Stomach (tissue), 9 donors: ENCODE data around the gene IFRD2. TPM values are rescaled to one million over a fixed set of nuclear protein-coding genes. Genes with fewer than 3 reads are reported as not detected.
A peak's percentile ranks its signal among the peaks of the same experiment; 100 is the strongest.

Source experiments
- DNase-seq, 2 donors: peaks; one replicate each; pipeline versions ENCODE4 v3.0.0 to v3.0.0-alpha.2; 2013 to 2019
- H3K27ac ChIP-seq, 5 donors: fragments of 200-600 bp in 4 of 5; sonication (generic) in 4 of 5; one replicate each; pipeline ENCODE4 v1.5.1; 2013 to 2019; ENCODE audit warnings: mild to moderate bottlenecking in 1 of 5, moderate library complexity in 1 of 5
- H3K27me3 ChIP-seq, 3 donors: fragments of 200-600 bp; sonication (generic); one replicate each; pipeline ENCODE4 v1.5.1; 2017 to 2019; ENCODE audit warnings: mixed run types in 1 of 3
- H3K36me3 ChIP-seq, 4 donors: fragments of 200-600 bp; sonication (generic); 1 replicate in 3 of 4; 2 replicates in 1 of 4; pipeline ENCODE4 v1.5.1; 2016 to 2019
- H3K4me1 ChIP-seq, 4 donors: fragments of 200-600 bp; sonication (generic); one replicate each; pipeline ENCODE4 v1.5.1; 2016 to 2019
- H3K4me3 ChIP-seq, 4 donors: fragments of 200-600 bp; sonication (generic) in 3 of 4; one replicate each; pipeline ENCODE4 v1.5.1; 2016 to 2019; ENCODE audit warnings: mild to moderate bottlenecking in 1 of 4
- H3K9me3 ChIP-seq, 4 donors: fragments of 200-600 bp; sonication (generic); one replicate each; pipeline ENCODE4 v1.5.1; 2016 to 2019
- EP300 ChIP-seq: sonication (generic); formaldehyde crosslinking; IDR thresholded peaks from one replicate; pipeline ENCODE4 v1.6.1; 2017; ENCODE audit warnings: antibody characterized with exemption
- POLR2A ChIP-seq, 4 donors: fragments of 450-650 bp; IDR thresholded peaks; one replicate each; pipeline ENCODE4 v1.6.1; 2016; ENCODE audit warnings: antibody characterized with exemption in 4 of 4, control low read depth in 2 of 4, mild to moderate bottlenecking in 1 of 4, moderate library complexity in 1 of 4
- POLR2AphosphoS5 ChIP-seq, 3 donors: sonication (generic); formaldehyde crosslinking; IDR thresholded peaks; one replicate each; pipeline ENCODE4 v1.6.1; 2016; ENCODE audit warnings: antibody characterized with exemption in 3 of 3
- WGBS, 5 donors: extraction: QIAGEN DNeasy Blood & Tissue Kit in 3 of 5; methylation state at CpG; one replicate each; pipeline versions ENCODE4 v1.1.5 to v1.1.7; 2013 to 2018; 5-methylcytosine and 5-hydroxymethylcytosine counted together
- intact Hi-C: fragments of 100-400 bp; cut with DNase I; formaldehyde crosslinking; loops from one replicate; pipeline ENCODE4 v1.15.1; 2023; ENCODE audit warnings: low total_unique reads
- polyA plus RNA-seq, 3 donors: library from polyadenylated mRNA; stranded (reverse); fragments of 200-250 nt; gene quantifications; one replicate each; pipeline ENCODE4 v1.2.3, GENCODE V29; 2013
- total RNA-seq, 5 donors: library from RNA; depleted of rRNA; stranded (reverse); fragments of >200 nt; gene quantifications; one replicate each; pipeline versions ENCODE4 v1.1.0 to v1.2.3, GENCODE V29; 2014 to 2016
- TF ChIP-seq, protein P1 (sequence below), 7 experiments: fragments of 450-650 bp in 4 of 7; fragments of 200-600 bp in 3 of 7; sonication (generic) in 3 of 7; IDR thresholded peaks; one replicate each; pipeline ENCODE4 v1.5.1; 2016 to 2019; ENCODE audit warnings: antibody characterized with exemption in 7 of 7, control low read depth in 2 of 7, mild to moderate bottlenecking in 1 of 7
- donor health status: healthy with polysubstance abuse.
- donor health status: Bipolar disorder and iron deficiency.
- donor health status: healthy.

IFRD2 gene
- total and polyA plus RNA-seq, 8 donors: 69.9 to 254 (median 113) TPM

DNA sequence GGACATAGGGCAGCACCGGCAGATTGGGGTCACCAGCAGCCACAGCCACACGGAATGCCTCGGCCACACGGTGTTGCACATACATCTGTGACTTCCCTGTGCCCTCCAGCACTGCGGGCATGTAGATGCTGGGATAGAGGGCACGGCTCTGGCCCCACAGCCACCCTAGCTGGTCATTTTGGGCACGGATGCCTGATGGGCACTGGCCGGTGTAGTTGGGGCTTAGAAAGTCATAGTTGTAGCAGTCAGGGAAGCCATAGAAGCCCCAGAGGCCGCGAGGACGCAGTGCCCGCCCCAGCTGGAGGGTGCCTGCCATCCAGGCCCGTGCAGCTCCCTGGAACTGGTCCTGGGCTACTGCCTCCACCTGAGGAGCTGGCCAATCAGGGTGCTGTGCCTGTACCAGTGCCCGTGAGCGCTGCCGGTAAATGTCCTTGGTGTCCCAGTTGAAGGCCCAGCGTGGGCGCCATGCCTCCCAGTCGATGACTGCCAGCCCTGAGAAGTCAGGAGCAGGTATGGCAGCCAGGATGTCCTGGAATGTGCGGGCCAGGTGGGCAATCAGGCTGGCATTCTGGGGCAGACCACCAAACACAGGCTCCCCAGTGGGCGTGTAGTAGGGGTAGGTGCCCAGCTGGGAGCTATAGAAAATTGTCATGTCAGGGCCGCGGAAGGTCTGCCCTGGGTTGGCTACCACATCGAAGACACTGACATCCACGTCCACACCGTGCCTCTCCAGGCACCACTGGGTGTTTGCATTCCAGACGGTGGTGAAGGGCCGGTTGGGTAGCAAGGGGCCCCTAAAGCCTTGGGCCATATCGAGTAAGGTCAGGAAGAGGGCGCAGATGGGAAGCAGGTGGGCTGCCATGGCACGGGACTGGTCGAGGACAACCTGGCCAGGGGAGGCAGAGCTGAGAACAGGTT lies 10.1 kb upstream of the IFRD2 start:
- TF ChIP-seq EP300: no peak
- TF ChIP-seq, protein P1, sequence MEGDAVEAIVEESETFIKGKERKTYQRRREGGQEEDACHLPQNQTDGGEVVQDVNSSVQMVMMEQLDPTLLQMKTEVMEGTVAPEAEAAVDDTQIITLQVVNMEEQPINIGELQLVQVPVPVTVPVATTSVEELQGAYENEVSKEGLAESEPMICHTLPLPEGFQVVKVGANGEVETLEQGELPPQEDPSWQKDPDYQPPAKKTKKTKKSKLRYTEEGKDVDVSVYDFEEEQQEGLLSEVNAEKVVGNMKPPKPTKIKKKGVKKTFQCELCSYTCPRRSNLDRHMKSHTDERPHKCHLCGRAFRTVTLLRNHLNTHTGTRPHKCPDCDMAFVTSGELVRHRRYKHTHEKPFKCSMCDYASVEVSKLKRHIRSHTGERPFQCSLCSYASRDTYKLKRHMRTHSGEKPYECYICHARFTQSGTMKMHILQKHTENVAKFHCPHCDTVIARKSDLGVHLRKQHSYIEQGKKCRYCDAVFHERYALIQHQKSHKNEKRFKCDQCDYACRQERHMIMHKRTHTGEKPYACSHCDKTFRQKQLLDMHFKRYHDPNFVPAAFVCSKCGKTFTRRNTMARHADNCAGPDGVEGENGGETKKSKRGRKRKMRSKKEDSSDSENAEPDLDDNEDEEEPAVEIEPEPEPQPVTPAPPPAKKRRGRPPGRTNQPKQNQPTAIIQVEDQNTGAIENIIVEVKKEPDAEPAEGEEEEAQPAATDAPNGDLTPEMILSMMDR (IDR thresholded peaks at IDR 0.05): no peak
- no peak for TF ChIP-seq POLR2A (IDR thresholded peaks at IDR 0.05)
- TF ChIP-seq POLR2AphosphoS5 (IDR thresholded peaks at IDR 0.05): no peak
- peak in 1 of 2 donors; percentile 13 for DNase-seq
- intact Hi-C loops: no loop called here
- Histone ChIP-seq H3K27ac (peak overlapping the region; percentile 64 to 96 (median 85)), H3K4me3 (peak overlapping the region; percentile 19 to 36 (median 27)), H3K36me3 (peaks cover 0 to 2% (median 0%) of the 10 kb centered on the region in 4 donors), H3K27me3 (no peaks in the 10 kb centered on the region), H3K4me1 (peaks cover 37 to 61% (median 56%) of the 10 kb centered on the region in 4 donors), H3K9me3 (no peaks in the 10 kb centered on the region)
- whole genome bisulfite sequencing, 5 donors: 79 to 88% (median 86%) methylated on average over 23 to 32 of the region's 32 CpGs

DNA sequence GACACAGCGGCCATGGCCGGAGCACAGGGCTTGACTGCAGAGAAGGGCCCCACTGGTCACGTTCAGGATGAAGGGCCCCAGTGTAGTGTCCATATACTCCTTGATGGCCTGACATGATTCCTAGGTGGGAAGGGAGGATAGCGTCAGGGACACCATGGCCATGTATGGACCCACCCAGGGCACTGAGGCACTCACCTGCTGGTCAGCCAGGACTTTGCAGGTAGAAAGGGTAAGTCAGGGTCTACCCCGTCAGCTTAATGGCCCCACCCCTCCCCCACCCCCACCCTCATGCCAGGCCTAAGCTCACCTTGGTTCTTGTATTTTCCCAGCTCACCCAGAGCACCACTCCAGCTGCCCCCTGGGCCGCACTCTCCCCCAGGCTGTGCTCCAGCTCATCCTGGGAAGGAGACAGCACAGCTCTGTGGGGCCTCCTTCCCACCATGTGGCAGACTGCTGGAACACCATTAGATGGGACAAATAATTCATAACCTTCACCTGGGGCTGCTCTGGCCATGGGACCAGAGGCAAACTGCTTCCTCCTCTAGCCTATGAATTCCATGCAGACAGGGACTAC lies 8.5 kb upstream of the IFRD2 start:
- peaks cover 37 to 68% (median 59%) of the 10 kb centered on the region in 4 donors for H3K4me1 ChIP-seq
- DNase-seq: peak in 1 of 2 donors; percentile 26
- H3K27ac ChIP-seq: peak overlapping the region; percentile 71 to 96 (median 95)
- H3K36me3 ChIP-seq: peaks cover 7 to 15% (median 8%) of the 10 kb centered on the region in 4 donors
- intact Hi-C loops: no loop called here
- TF ChIP-seq, protein P1 (IDR thresholded peaks at IDR 0.05): no peak
- TF ChIP-seq POLR2A (IDR thresholded peaks at IDR 0.05): no peak
- TF ChIP-seq EP300: no peak
- H3K27me3 ChIP-seq: no peaks in the 10 kb centered on the region
- peak overlapping the region in 2 of 4 donors; percentile 5 to 67 for H3K4me3 ChIP-seq
- WGBS, 5 donors: 82 to 100% (median 93%) methylated on average over 5 to 6 of the region's 6 CpGs
- H3K9me3 ChIP-seq: no peaks in the 10 kb centered on the region

DNA sequence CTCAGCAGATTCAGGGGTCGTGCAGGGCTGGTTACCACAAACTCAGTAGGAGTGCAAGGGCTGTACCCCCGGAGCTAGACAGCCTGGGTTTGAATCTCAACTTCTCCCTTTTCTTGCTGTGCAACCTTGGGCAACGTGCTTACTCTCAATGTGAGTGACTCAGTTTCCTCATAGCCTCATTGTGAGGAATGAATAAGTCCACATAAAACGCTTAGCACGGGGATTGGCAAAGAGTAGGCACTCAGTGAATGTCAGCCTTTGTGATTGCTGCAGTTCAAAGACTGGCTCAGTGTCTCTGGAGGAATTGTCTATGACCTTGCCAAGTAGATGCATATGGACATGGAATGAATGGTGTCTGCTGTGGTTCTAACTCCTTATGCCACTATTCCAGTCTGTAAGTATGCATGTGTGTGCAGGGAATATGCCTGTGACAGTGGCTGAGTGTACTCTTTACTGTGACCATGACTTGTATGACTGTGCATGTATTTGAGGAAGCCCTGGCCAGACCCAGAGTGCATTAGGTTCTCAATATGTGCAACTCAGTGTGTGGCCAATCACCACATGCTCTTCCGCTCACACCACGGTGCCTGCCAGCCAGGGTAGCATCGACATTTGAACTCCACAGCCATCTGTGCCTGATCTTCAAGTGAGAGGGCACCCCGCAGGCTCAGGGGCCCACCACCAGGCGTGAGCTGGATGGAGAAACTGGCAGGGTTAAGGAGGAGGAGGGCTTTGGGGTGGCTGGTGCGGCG lies 7.9 kb upstream of the IFRD2 start:
- intact Hi-C loops: no loop called here
- Histone ChIP-seq H3K36me3 (peaks cover 7 to 15% (median 8%) of the 10 kb centered on the region in 4 donors), H3K4me3 (peak overlapping the region; percentile 47 to 72 (median 68)), H3K27me3 (no peaks in the 10 kb centered on the region), H3K4me1 (peaks cover 37 to 68% (median 59%) of the 10 kb centered on the region in 4 donors), H3K9me3 (no peaks in the 10 kb centered on the region), H3K27ac (peak overlapping the region; percentile 71 to 96 (median 95))
- peak in 1 of 2 donors; percentile 61 for DNase-seq
- TF ChIP-seq POLR2A (IDR thresholded peaks at IDR 0.05) (peak in 1 of 4 donors; percentile 3), EP300 (no peak)
- 48 to 52% (median 51%) methylated on average over 12 of the region's 12 CpGs for WGBS, 5 donors

DNA sequence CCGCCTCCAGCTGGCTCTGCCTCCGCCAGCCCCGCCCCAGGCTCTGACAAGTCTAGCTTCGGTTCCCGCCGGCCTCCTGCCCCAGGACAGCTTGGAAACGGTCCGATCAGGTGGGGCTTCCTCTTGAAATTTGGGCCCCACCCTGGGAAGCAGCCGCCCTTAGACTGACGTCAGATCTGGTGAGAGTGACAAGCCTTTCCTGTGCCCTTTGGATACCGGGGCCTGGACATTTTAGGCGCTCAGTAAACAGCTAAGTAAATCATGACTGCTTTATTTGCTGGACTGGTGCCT lies 7.4 kb upstream of the IFRD2 start:
- no peak for TF ChIP-seq EP300
- TF ChIP-seq, protein P1 (IDR thresholded peaks at IDR 0.05): no peak
- TF ChIP-seq POLR2AphosphoS5 (IDR thresholded peaks at IDR 0.05): peak in 2 of 3 donors; percentile 2 to 30
- TF ChIP-seq POLR2A (IDR thresholded peaks at IDR 0.05): no peak
- 0 to 2% (median 1%) methylated on average over 7 to 12 of the region's 12 CpGs for WGBS, 5 donors
- Histone ChIP-seq H3K4me3 (peak overlapping the region; percentile 47 to 72 (median 68)), H3K36me3 (peaks cover 7 to 15% (median 8%) of the 10 kb centered on the region in 4 donors), H3K27ac (peak overlapping the region; percentile 71 to 96 (median 95)), H3K4me1 (peaks cover 37 to 68% (median 59%) of the 10 kb centered on the region in 4 donors), H3K27me3 (no peaks in the 10 kb centered on the region), H3K9me3 (no peaks in the 10 kb centered on the region)
- intact Hi-C loops: no loop called here
- no peak for DNase-seq
